Ishikawa (cell line): ENCODE measurements around the gene SUFU.

Experiments used
- CEBPB ChIP-seq: IDR thresholded peaks from 2 replicates; pipeline ENCODE4 v1.6.1; 2012
- CREB1 ChIP-seq: IDR thresholded peaks from 2 replicates; pipeline ENCODE4 v1.6.1; 2012; ENCODE audit warnings: low read depth
- EGR1 ChIP-seq: IDR thresholded peaks from 2 replicates; pipeline ENCODE4 v1.6.1; 2012
- EP300 ChIP-seq: IDR thresholded peaks from 2 replicates; pipeline ENCODE4 v1.6.1; 2012; ENCODE audit warnings: borderline replicate concordance
- FOXM1 ChIP-seq: IDR thresholded peaks from 2 replicates; pipeline ENCODE4 v1.6.1; 2012; ENCODE audit warnings: low read depth, borderline replicate concordance
- MAX ChIP-seq: IDR thresholded peaks from 2 replicates; pipeline ENCODE4 v1.6.1; 2012
- NFIC ChIP-seq: IDR thresholded peaks from 2 replicates; pipeline ENCODE4 v1.6.1; 2012
- RAD21 ChIP-seq: IDR thresholded peaks from 2 replicates; pipeline ENCODE4 v1.6.1; 2012; ENCODE audit warnings: low read depth
- TAF1 ChIP-seq: IDR thresholded peaks from 2 replicates; pipeline ENCODE4 v1.6.1; 2012; ENCODE audit warnings: low read depth, mild to moderate bottlenecking
- TCF12 ChIP-seq: IDR thresholded peaks from 2 replicates; pipeline ENCODE4 v1.6.1; 2012; ENCODE audit warnings: low read depth
- TEAD4 ChIP-seq: IDR thresholded peaks from 2 replicates; pipeline ENCODE4 v1.6.1; 2012
- YY1 ChIP-seq: IDR thresholded peaks from 2 replicates; pipeline ENCODE4 v1.6.1; 2012; ENCODE audit warnings: low read depth
- ZBTB7A ChIP-seq: IDR thresholded peaks from 2 replicates; pipeline ENCODE4 v1.6.1; 2012; ENCODE audit warnings: low read depth
- TF ChIP-seq, protein P1 (sequence below): IDR thresholded peaks from 2 replicates; pipeline ENCODE4 v1.6.1; 2012; ENCODE audit warnings: low read depth, mild to moderate bottlenecking
- TF ChIP-seq, protein P2 (sequence below): IDR thresholded peaks from 2 replicates; pipeline ENCODE4 v1.6.1; 2012

The SUFU gene

DNA sequence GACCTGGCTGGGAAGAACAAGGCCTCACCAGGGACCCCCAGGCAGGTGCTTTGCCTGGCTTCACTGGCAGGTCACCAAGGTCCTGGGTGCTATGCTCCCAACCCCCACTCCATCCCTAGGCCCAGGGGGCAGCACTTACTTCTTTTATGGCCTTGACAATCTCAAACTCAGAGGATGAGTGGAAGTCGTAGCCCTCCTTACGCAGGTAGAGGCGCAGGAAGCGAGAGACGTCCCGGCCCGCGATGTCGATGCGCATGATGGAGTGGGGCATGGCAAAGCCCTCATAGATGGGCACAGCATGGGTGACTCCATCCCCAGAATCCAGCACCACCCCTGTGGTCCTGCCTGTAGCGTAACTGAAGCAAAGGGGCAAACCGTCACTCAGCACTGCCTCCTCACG, 19.8 kb upstream of the SUFU start:
- TF ChIP-seq ZBTB7A: no peak
- TF ChIP-seq, protein P1, sequence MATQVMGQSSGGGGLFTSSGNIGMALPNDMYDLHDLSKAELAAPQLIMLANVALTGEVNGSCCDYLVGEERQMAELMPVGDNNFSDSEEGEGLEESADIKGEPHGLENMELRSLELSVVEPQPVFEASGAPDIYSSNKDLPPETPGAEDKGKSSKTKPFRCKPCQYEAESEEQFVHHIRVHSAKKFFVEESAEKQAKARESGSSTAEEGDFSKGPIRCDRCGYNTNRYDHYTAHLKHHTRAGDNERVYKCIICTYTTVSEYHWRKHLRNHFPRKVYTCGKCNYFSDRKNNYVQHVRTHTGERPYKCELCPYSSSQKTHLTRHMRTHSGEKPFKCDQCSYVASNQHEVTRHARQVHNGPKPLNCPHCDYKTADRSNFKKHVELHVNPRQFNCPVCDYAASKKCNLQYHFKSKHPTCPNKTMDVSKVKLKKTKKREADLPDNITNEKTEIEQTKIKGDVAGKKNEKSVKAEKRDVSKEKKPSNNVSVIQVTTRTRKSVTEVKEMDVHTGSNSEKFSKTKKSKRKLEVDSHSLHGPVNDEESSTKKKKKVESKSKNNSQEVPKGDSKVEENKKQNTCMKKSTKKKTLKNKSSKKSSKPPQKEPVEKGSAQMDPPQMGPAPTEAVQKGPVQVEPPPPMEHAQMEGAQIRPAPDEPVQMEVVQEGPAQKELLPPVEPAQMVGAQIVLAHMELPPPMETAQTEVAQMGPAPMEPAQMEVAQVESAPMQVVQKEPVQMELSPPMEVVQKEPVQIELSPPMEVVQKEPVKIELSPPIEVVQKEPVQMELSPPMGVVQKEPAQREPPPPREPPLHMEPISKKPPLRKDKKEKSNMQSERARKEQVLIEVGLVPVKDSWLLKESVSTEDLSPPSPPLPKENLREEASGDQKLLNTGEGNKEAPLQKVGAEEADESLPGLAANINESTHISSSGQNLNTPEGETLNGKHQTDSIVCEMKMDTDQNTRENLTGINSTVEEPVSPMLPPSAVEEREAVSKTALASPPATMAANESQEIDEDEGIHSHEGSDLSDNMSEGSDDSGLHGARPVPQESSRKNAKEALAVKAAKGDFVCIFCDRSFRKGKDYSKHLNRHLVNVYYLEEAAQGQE: no peak
- no peak for TF ChIP-seq TEAD4
- no peak for TF ChIP-seq TCF12
- TF ChIP-seq EGR1: no peak
- TF ChIP-seq, protein P2, sequence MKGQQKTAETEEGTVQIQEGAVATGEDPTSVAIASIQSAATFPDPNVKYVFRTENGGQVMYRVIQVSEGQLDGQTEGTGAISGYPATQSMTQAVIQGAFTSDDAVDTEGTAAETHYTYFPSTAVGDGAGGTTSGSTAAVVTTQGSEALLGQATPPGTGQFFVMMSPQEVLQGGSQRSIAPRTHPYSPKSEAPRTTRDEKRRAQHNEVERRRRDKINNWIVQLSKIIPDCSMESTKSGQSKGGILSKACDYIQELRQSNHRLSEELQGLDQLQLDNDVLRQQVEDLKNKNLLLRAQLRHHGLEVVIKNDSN: no peak
- TF ChIP-seq CREB1: no peak
- TF ChIP-seq FOXM1: no peak
- no peak for TF ChIP-seq CEBPB
- no peak for TF ChIP-seq EP300
- TF ChIP-seq NFIC: no peak
- TF ChIP-seq YY1: no peak
- no peak for TF ChIP-seq MAX
- no peak for TF ChIP-seq RAD21
- TF ChIP-seq TAF1: no peak

DNA sequence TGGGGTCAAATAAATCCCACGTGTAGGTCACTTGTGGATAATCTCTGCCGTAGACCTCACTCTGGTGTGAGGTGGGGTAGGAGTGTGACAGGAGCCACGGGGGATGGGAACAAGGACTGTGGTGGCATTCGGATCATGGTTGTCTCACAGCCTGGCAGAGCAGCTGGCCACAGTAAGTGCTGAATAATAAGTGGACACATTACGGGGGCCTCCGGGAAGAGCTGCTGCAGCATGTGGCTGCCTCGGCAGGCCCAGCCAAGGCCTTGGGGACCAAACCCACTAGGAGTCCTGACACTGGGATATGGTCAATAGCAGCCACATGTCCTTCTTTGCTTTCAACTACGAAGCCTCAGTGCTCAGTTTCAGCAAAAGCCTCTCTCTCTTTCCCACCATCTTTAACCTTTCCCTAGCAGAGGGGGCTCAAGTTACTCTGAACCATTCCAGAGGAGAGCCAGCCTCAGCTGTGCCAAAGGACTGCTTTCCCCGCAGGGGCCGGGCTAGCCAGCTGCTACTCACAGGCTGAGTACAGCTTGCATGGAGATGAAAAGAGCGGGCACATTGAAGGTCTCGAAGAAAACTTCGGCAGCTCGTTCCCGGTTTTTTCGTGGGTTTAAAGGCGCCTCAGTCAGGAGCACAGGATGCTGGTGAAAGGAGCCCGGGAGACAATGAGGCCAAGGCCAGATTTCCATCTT, 18.5 kb upstream of the SUFU start:
- TF ChIP-seq FOXM1 (no peak), EGR1 (no peak), YY1 (no peak), TCF12 (no peak)
- TF ChIP-seq, protein P1: no peak

GRCh38 chr10:102491136-102491535, 12.6 kb upstream of the SUFU start:
- no peak for TF ChIP-seq TAF1
- TF ChIP-seq, protein P1: no peak
- no peak for TF ChIP-seq EGR1
- no peak for TF ChIP-seq CREB1
- TF ChIP-seq, protein P2: no peak
- no peak for TF ChIP-seq TCF12

DNA sequence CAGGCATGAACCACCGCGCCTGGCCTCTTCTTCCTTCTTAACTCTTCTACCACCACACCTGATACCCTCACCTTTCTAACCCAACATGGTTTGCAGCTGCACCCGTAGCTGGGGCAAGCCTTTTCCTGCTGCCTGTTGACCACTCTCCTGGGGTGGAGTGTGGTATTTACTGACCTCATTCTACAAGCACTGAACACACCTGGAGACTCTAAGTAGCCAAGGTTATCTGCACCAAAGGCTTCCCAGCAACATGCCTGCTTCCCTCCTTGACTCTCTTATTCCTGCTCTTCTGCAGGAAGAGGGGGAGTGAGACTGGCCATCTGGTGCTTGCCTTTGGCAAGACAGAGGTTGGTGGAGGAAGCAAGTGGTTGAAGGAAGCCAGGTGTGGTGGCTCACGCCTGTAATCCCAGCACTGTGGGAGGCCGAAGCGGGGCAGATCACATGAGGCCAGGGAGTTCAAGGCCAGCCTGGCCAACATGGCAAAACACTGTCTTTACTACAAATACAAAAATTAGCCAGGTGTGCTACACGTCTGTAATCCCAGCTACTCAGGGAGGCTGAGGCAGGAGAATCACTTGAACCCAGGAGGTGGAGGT, 11.3 kb upstream of the SUFU start:
- TF ChIP-seq, protein P1: no peak
- TF ChIP-seq CEBPB (no peak), ZBTB7A (no peak), YY1 (no peak)
- TF ChIP-seq, protein P2: no peak
